ENCODE measurements around the gene SKI. TPM values are rescaled to one million over a fixed set of nuclear protein-coding genes. Genes with fewer than 3 reads are reported as not detected.
A peak's percentile ranks its signal among the peaks of the same experiment; 100 is the strongest.

Gene SKI
- total and polyA plus RNA-seq, 7 donors, result 7.7 to 32.1 (median 21.4) TPM

GRCh38 chr1:2196901-2197638, 31.0 kb upstream of the SKI start:
- H3K4me1 ChIP-seq, result peaks cover 34% of the 10 kb centered on the region
- 86 to 88% (median 87%) methylated on average over 11 to 17 of the region's 17 CpGs for WGBS, 3 donors

DNA sequence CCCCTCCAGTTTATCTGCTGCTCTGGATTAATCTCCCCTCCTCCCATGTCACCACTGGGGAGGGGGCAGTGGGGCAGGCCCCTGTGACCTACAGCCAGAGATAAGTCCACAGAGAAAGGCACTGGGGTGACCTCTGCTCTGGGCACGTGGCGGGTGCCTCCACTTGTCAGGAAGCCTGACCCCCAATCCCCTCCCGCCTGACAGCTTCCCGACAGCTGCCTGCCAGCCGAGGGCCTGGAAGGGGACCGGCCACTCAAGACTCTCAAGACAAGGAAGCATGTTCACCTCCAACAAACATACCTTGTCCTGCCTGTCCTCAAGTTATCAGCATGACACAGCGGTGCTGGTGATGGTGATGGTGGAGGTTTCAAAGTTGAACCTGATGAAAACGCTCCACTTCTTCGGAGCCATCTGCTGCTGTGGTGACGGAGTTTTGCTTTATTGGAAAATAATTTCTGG, 30.4 kb upstream of the SKI start:
- ATAC-seq (no peak), DNase-seq (no peak)
- H3K4me1 ChIP-seq, result peaks cover 27% of the 10 kb centered on the region
- intact Hi-C loops (cut with DNase I), result loop anchor here (2.0 to 5.0 kb wide), 2 partner anchors 115 to 183 kb away; no protein-coding TSS in a partner anchor
- no peaks in the 10 kb centered on the region for H3K27me3 ChIP-seq (ENCODE audit: insufficient read depth in 3 of 3, low read length in 2 of 3)
- no peaks in the 10 kb centered on the region for H3K9me3 ChIP-seq
- whole genome bisulfite sequencing, 3 donors, result 82 to 92% (median 84%) methylated on average over 10 of the region's 10 CpGs
- TF ChIP-seq CTCF (IDR thresholded peaks at IDR 0.05), result no peak
- peak overlapping the region; percentile 36 for H3K27ac ChIP-seq
- no peak overlapping the region for H3K4me3 ChIP-seq
- peaks cover 0 to under 1% of the 10 kb centered on the region in 2 donors for H3K36me3 ChIP-seq (ENCODE audit: insufficient read depth in 1 of 2, low read depth in 1 of 2)

More at GRCh38 chr1:2196901-2197638, 31.0 kb upstream of the SKI start:
- H3K4me3 ChIP-seq, result no peak overlapping the region
- intact Hi-C loops (cut with DNase I), result loop anchor here in 1 of 2 donors (5.0 kb wide), 1 partner anchor 115 kb away; no protein-coding TSS in a partner anchor
- peaks cover 0 to 2% of the 10 kb centered on the region in 2 donors for H3K36me3 ChIP-seq (ENCODE audit: insufficient read depth in 1 of 2, low read depth in 1 of 2)
- ATAC-seq, result no peak
- peak overlapping the region; percentile 36 for H3K27ac ChIP-seq
- no peaks in the 10 kb centered on the region for H3K27me3 ChIP-seq (ENCODE audit: insufficient read depth in 3 of 3, low read length in 2 of 3)
- no peaks in the 10 kb centered on the region for H3K9me3 ChIP-seq
- TF ChIP-seq CTCF (IDR thresholded peaks at IDR 0.05), result no peak
- DNase-seq, result no peak

DNA sequence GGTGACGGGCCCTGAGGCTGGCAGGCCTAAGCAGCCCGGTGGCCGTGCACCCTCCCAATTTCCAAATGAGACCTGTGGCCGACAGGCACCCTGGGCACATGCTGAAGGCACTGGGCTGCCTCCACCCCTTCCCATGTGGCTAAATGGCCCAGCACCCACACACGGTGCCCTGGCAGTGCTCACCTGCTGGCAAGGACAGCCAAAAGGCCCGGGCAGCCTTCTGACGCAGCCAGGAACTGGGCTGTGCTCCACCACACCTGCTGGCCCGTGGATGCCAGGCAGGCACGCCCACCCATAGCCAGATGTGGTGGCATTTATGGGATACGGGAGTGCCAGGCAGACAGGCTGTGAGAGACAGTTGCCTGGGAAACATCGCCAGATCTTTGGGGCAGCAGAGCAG, 29.5 kb upstream of the SKI start:
- peak overlapping the region; percentile 77 for H3K27ac ChIP-seq
- H3K4me3 ChIP-seq, result peak overlapping the region; percentile 70
- intact Hi-C loops (cut with DNase I), result loop anchor here (2.0 to 5.0 kb wide), 2 partner anchors 114 to 182 kb away; no protein-coding TSS in a partner anchor
- H3K9me3 ChIP-seq, result no peaks in the 10 kb centered on the region
- peaks cover 20% of the 10 kb centered on the region for H3K4me1 ChIP-seq
- WGBS, 3 donors, result 33 to 46% (median 36%) methylated on average over 10 to 11 of the region's 11 CpGs
- ATAC-seq, result peak in 1 of 4 donors; percentile 7
- TF ChIP-seq CTCF (IDR thresholded peaks at IDR 0.05), result no peak
- DNase-seq, result no peak
- no peaks in the 10 kb centered on the region for H3K27me3 ChIP-seq (ENCODE audit: insufficient read depth in 3 of 3, low read length in 2 of 3)
- no peaks in the 10 kb centered on the region for H3K36me3 ChIP-seq (ENCODE audit: insufficient read depth in 1 of 2, low read depth in 1 of 2)

- Histone ChIP-seq H3K9me3 (no peaks in the 10 kb centered on the region), H3K36me3 (ENCODE audit: insufficient read depth in 1 of 2, low read depth in 1 of 2) (no peaks in the 10 kb centered on the region), H3K27ac (peak overlapping the region; percentile 77), H3K4me3 (peak overlapping the region; percentile 70), H3K27me3 (ENCODE audit: insufficient read depth in 3 of 3, low read length in 2 of 3) (no peaks in the 10 kb centered on the region), H3K4me1 (peaks cover 22% of the 10 kb centered on the region)
- TF ChIP-seq CTCF (IDR thresholded peaks at IDR 0.05), result no peak
- WGBS, 3 donors, result 5 to 6% (median 6%) methylated on average over 23 to 24 of the region's 24 CpGs
- ATAC-seq (peak; percentile 79 to 84 (median 83)), DNase-seq (peak; percentile 92 to 94)
- intact Hi-C loops (cut with DNase I), result loop anchor here (2.0 to 5.0 kb wide), 2 partner anchors 113 to 182 kb away; no protein-coding TSS in a partner anchor
Measured at GRCh38 chr1:2199042-2199810, 28.9 kb upstream of the SKI start.
